GM18499 (cell line): Measurements from ENCODE around the gene TNFRSF21.
"Not testable (repeated sequence)": the region's sequence is repeated elsewhere in the genome, so short reads cannot be mapped to it uniquely, and the experiment has no call there.

ENCODE experiments used
- ATAC-seq: cut with Tn5 transposase; IDR thresholded peaks from one replicate; pipeline ENCODE4 v1.9.1; 2021; ENCODE audit warnings: moderate number of reproducible peaks; ENCODE audit not compliant: insufficient read depth, unreplicated experiment

TNFRSF21 gene, protein sequence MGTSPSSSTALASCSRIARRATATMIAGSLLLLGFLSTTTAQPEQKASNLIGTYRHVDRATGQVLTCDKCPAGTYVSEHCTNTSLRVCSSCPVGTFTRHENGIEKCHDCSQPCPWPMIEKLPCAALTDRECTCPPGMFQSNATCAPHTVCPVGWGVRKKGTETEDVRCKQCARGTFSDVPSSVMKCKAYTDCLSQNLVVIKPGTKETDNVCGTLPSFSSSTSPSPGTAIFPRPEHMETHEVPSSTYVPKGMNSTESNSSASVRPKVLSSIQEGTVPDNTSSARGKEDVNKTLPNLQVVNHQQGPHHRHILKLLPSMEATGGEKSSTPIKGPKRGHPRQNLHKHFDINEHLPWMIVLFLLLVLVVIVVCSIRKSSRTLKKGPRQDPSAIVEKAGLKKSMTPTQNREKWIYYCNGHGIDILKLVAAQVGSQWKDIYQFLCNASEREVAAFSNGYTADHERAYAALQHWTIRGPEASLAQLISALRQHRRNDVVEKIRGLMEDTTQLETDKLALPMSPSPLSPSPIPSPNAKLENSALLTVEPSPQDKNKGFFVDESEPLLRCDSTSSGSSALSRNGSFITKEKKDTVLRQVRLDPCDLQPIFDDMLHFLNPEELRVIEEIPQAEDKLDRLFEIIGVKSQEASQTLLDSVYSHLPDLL

DNA sequence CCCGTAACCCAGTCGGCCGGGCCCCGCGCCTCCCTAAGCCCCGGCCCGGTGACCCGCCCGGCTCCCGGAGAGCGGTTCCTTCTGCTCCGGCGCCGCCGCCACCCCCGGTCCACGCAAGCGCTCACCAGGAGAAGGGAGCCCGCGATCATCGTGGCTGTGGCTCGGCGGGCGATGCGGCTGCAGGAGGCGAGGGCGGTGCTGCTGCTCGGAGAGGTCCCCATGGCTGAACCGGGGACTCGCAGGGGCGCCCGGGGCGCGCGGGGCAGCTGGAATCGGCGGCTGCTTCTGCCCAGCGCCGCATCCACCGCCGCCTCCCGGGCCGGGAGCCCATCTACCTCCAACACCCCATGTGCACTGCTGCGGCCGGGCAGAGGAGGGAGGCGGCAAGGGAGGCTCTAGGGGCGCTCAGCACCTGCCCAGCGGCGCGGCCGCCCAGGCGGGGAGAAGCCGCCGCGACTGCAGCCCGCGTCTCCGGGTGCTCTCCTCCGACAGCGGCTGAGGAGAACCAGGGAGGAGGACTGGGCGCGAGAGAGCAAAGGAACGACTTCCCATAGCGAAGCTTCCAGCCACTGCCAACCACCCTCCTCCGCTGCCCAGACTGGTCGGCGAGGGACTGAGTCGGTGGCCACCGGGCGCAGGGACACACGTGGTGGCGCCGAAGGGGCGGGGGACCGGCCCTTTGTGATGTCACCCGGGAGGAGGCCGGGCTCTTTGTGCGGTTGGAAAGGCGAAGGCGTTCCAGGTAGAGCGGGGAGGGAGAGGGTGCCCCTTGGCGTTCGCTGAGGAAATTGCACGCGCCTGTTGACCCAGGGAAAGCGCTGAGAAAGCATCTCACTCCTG, at the start of gene TNFRSF21:
Gene TNFRSF21, minus strand, starts transcription at position 615 of the 840 bp plus-strand sequence. Its CDS starts 394 bp downstream, at position 221.
- ATAC-seq: peak; percentile 95

DNA sequence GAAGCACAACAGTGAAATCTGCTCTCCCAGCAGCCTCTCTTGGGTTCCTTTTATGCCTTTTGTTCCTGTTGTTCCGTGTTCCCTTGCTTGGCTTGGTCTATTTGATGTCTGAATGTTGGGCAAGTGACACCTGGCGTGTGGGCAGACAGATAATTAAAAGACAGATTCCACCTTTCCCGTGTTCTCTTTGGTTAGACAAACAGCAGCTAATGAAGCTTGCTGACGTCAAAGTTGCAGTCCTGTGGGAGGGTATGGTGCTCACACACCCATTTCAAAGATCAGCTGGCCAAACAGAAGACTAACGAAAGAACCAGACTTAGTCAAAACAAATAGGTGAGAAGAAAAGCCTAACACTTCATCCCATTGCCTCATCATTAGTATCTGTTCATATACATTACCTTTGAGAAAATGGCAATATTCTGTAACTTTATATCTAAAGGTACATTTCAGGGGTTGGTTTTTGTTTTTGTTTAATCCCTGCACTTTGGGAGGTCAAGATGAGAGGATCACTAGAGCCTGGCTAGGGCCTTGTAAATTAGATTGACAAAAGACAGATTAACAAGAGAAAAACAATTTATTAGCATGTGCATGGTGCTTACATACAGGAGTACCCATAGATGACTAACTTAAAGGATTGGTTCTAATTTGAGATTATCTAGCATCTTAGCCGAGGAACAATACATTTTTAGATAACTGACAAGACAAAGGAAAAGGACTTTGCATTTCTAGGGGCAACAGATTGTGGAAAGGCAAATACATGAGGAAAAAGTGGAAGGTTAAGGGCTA, 48.9 kb upstream of the TNFRSF21 start:
- ATAC-seq: no peak

DNA sequence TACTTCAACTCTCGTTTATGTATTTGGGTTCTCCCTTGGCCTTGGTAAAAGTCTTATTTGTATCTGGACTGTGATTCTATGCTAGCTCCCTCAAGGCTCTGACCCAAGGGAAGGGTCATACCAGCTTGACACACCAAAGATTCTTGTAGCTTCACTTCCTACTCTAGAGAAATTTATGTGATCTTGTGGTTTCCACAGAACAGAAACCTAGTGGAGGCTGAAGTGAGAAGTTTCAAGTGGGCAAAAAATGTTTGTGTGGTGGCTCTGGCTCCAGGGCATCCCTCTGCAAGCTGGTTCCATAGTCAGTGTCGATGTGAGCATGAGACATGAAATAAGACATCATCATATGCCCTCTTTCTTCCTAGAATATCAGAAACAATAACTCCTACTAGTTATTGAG, 48.1 kb upstream of the TNFRSF21 start:
- ATAC-seq: peak; percentile 50

DNA sequence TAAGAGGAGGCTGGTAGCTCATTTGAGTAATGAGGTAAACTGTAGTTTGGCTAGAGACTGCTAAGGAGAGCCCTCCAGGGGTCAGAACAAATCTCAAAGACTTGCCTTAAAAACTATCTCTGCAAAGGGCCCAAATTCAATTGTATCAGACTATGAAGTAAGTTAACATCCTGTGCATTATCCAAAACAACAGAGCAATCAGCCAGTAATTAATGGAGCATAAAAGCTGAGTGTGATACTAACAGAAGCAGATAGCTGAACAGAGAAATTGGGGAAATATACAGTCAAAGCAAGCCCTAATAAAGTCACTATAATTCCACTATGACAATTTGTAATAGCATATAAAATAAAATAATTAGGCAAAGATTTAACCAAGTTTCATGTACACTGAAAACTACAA, 45.8 kb upstream of the TNFRSF21 start:
- ATAC-seq: no peak

DNA sequence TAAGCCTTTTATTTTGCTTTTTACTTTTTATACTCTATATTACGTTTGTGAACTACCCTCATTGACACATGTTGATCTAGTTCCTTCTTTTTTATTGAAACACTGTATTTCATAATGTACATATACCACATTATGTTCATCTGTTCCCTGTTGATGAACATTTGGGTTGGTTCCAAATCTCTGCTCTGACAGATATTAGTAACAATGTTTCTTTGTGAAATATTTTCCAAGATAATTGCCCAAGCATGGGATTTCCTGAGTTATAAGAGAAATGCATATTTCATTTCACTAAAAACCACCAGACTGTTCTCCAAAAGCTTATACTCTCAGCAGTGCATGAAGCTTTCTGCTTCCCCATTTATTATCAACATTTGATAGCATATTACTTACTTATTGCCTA, 44.2 kb upstream of the TNFRSF21 start:
- no peak for ATAC-seq

DNA sequence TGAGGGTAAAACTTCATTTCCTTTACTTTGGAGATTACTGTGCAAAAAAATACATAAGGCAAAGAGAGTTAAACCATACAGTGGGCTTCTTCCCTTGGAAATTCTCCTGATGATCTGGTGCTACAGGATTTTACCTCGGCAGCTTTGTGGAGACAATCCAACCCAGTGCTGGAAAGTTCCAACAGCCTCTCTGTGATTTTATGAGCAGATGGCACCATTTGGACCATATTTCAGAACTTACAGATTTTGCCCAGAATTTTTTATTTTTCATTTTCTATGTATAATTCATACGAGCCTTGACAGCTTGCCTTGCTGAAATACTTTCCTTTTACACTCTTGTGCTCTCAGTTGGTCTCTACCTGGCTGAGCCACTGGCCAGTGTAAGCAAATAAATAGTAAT, 43.3 kb upstream of the TNFRSF21 start:
- ATAC-seq: no peak

DNA sequence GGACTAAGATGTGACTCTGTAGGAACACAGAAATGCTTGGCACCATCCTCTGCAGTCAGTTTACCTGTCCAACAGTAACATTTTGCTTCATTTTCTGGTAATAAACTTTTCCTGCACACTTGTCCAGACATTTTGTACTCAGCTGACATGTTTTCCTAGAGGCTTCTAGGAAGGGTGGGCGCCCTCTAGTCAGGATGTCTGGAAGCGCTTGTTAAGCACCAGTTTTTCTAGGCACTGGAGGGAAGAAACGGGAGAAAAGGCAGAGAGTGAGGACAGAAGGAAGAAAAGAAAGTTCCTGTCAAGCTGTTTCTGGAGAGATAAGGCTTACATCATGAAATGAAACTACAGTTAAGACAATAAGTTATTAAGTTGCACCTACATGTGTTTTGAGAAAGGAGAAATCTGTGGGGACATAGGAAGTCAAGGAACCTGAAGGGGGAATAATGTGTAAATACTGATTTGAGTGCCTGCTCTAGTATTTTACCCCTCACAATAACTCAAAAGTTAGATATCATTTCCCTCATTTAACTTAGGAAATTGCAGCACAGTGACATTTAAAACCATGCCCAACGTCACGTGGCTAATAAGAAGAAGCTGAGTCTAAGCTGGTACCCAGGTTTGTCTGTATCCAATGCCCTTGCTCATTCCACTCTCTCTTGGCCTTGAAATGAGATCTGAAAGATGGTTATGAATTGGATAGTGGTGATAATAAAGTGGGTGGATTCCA, 42.7 kb upstream of the TNFRSF21 start:
- no peak for ATAC-seq

DNA sequence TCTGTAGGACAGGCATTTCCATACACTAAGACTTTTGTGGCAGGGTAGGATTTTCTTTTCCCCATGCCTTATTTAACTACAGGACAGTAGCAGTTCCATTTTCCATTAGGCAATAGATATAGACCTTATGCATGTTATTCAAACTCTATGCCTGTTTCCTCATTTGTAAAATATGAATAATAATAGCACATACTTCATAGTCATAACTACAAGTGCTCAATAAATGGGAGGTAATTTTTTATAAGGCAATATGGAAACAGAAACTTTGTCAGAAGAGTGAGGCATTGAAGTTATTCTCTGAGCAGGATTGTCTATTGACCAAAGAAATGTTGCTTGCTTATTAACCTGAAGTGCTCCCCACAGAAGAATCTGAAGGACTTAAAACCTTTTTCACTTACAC, 41.9 kb upstream of the TNFRSF21 start:
- ATAC-seq: no peak

DNA sequence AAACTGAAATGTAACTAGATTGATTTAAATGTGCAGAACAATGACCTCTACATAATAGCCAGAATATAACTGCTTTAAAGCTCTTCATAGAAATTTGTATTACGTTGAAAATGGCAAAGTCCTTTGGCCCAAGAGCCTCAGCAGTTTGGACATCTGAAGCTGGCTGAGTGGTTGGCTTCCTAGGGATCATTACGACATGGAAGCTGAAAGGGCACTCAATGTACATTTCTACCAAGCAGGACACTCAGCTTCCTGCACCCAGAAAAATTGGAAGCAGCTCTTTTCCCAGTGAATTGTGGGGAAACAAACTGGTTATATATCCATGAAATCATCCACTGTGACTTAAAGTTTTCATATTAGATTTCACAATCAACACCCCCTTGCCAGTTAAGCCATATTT, 40.2 kb upstream of the TNFRSF21 start:
- no peak for ATAC-seq

DNA sequence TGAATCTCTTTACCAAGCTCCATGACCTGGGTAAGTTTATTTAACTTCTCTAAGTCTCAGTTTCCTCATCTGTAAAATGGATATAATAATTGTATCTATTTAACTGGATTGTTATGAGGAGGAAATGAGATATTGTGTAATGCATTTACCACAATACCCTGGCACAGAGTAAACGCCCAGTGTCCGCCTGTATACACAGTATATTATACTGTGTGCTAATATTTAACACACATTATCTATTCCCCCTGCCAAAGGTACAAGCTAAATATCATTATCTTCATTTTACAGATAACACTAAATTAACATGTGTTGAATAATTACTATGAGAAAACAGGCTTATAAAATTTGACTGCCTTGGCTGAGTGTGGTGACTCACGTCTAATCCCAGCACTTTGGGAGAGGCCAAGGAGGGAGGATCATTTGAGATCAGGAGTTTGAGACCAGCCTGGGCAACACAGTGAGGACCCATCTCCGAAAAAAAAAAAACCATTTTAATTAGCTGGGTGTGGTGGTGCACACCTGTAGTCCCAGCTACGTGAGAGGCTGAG, 38.7 kb upstream of the TNFRSF21 start:
- no peak for ATAC-seq

DNA sequence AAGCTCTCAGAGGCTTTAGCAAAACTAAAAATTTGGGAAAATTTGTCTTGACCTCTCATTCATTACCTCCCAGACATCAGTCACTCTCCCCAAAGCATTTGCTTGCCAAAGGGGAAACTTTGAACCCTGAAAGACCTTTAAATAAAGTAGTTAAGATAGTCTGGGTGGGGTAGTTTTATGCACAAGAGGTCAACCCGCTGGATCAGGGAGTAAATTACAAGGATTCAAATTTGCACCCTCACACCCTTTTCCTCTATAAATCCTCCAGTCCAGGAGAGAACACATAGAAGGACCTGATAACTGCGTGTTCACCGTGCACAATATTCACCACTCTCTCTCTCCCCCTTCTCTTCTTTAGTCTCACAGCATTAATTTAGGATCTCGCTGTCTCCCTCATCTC, 36.1 kb upstream of the TNFRSF21 start:
- no peak for ATAC-seq

DNA sequence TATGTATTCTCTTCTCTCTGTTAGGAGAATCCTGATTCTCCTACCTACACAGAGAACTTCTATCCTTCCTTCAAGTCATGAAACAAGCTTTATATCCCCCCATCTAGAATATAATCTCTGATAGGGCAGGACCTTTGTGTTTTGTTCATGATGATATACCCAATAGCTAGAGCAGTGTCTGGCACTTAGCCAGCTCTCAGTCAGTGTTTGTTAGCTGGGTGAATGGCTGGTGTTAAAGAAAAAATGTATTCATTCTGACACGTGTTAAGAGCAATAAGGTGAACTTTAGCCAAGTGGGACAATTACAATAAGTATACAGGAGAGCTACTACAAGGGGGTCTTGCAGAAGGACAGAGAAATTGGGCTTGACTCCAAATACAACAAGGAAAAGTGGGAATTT, 34.3 kb upstream of the TNFRSF21 start:
- no peak for ATAC-seq

DNA sequence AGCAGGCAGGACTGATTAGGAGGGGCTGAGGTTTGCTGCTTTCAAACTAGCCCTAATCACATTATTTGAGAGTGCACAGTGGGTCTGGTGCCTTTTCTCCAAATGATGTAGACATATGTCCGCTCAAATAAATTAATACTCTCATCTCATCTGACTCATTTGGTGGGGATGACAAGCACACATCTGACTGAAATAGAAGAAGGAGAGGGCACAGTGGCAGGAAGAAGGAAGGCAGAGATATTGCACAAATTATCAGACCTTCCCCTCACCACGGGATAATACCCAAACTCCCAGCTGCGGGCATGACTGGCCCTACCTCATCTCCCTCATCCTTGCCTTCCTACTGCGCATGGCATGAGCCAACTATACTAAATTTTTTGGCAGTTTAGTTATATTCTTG, 33.9 kb upstream of the TNFRSF21 start:
- no peak for ATAC-seq

DNA sequence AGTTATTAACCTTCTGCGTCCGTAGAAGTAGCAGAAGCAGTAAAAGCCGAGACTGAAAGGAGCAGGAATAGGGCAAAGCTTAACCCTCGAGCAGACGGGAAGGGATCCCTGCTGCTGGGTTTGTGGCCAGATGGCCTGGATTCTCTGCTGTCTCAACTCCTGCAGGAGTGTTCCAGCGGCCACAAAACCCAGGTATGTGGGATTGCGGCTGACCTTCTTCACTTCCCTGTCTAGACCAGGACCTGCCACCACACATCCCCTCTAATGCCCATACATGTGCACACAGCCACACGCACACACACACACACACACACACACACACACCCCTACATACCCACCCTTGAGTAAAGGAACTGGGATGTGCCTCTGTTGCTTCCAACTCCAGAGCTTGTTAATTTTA, 33.1 kb upstream of the TNFRSF21 start:
- ATAC-seq: no peak

DNA sequence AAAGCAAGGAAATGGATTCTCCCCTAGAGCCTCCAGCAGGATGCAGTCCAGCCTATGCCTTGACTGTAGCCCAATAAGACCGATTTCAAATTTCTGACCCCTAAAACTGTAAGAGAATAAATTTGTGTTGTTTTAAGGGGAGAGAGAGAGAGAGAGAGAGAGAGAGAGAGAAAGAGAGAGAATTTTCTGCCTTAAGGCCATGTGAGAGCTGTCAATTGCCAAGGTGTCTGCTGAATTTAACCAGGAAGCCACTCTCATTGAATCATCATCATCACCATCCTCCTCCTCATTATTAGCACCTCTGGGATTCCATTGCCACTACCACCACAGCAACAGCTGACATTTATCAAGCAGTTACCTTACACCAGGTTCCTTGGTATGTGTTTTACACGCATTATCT, 27.8 kb upstream of the TNFRSF21 start:
- ATAC-seq: no peak

DNA sequence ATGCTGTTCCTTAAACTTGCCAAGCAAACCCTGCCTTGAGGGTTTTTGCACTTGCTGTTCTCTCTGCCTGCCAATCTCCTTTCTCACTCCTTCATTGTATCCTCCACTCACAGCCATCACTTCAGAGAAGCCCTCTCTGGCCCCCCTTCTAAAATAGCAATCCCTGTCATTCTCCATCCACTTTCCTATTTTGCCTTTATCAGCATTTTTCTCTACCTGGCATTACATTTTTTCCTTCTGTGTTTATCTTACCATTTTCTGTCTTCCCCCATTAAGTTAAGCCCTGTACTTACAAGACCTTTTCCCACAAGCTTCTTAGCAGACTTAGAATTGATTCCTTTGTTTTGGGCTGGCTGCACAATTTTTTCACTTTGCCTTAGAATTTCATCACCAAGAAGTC, 26.6 kb upstream of the TNFRSF21 start:
- no peak for ATAC-seq

DNA sequence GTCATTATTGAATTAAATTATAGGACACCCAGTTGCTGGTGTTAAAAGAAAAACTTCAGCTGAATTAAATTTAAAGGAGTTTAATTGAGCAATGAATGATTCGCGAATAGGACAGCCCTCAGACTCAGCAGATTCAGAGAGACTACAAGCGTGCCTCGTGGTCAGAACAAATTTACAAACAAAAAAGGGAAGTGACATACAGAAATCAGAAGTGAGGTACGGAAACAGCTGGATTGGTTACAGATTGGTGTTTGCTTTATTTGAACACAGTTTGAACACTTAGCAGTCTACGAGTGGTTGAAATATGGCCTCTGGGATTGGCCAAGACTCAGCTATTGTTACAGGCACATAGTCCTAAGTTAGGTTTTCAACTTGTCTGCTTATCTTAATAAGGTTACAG, 25.8 kb upstream of the TNFRSF21 start:
- peak; percentile 89 for ATAC-seq

DNA sequence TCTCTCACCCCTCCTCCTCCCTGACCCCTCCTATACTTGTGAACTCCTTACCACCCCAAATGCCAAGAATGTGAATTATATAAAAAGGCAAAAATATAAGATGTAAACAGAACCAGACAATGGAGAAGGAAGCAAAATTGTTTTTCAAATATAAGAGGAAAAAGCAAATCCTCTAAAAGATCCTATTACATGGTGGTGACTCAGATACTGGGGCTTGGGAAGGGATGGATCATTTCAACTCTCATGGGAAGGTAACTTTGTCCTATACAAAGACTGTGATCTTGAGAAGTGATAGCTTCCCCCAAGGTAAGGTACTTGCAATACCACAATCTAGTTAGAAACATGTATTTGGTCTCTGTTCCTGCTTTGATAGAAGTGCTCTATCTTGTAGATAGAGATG, 24.6 kb upstream of the TNFRSF21 start:
- no peak for ATAC-seq

DNA sequence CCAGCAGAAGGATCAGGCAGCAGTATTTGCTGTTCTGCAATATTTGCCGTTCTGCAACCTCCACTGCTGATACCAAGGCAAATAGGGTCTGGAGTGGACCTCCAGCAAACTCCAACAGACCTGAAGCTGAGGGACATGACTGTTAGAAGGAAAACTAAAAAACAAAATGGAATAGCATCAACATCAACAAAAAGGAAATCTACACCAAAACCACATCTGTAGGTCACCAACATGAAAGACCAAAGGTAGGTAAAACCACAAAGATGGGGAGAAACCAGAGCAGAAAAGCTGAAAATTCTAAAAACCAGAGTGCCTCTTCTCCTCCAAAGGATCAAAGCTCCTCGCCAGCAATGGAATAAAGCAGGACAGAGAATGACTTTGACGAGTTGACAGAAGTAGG, 18.9 kb upstream of the TNFRSF21 start:
- not testable (repeated sequence) for ATAC-seq
